Right renal pelvis (tissue), 4 donors: ENCODE results near the gene RELT. TPM values are rescaled to one million over a fixed set of nuclear protein-coding genes. Genes with fewer than 3 reads are reported as not detected.
A peak's percentile ranks its signal among the peaks of the same experiment; 100 is the strongest.

Source experiments
- DNase-seq, 4 donors: peaks; one replicate each; pipeline ENCODE4 v3.0.0-alpha.2; 2013; ENCODE audit warnings: low read depth in 4 of 4, low spot score in 3 of 4, missing footprints in 1 of 4
- polyA plus RNA-seq, 4 donors: library from polyadenylated mRNA; unstranded; fragments of 120-200 nt; gene quantifications; one replicate each; pipeline ENCODE4 v1.2.1, GENCODE V29; 2013; ENCODE audit not compliant: insufficient read length in 4 of 4

Gene RELT
- polyA plus RNA-seq, 4 donors, result 3.0 to 4.2 (median 3.2) TPM

- no peak for DNase-seq
Measured at GRCh38 chr11:73401217-73401923, 25.2 kb downstream of the RELT start.

- no peak for DNase-seq
Measured at GRCh38 chr11:73401924-73402833, 26.0 kb downstream of the RELT start.

- DNase-seq, result no peak
Measured at GRCh38 chr11:73402834-73403185, 26.6 kb downstream of the RELT start.

- DNase-seq, result no peak
Measured at GRCh38 chr11:73403541-73403940, 27.3 kb downstream of the RELT start.

- DNase-seq, result peak in 3 of 4 donors; percentile 25 to 49 (median 40)
Measured at GRCh38 chr11:73404048-73404447, 27.8 kb downstream of the RELT start.

GRCh38 chr11:73404506-73405145 is 28.4 kb downstream of the RELT start:
- DNase-seq, result no peak

- DNase-seq, result no peak
Measured at GRCh38 chr11:73405146-73405510, 28.9 kb downstream of the RELT start.

GRCh38 chr11:73406131-73406530 is 29.9 kb downstream of the RELT start:
- DNase-seq, result no peak

- no peak for DNase-seq
Measured at GRCh38 chr11:73406619-73407018, 30.4 kb downstream of the RELT start.

GRCh38 chr11:73409431-73409830 is 33.2 kb downstream of the RELT start:
- DNase-seq, result no peak

GRCh38 chr11:73410627-73411026 is 34.4 kb downstream of the RELT start:
- DNase-seq, result no peak

GRCh38 chr11:73411031-73411430 is 34.8 kb downstream of the RELT start:
- DNase-seq, result no peak

- DNase-seq, result no peak
Measured at GRCh38 chr11:73412308-73412707, 36.1 kb downstream of the RELT start.

GRCh38 chr11:73413256-73413655 is 37.1 kb downstream of the RELT start:
- no peak for DNase-seq

GRCh38 chr11:73414977-73415651 is 38.9 kb downstream of the RELT start:
- DNase-seq, result no peak

- no peak for DNase-seq
Measured at GRCh38 chr11:73415854-73416615, 39.8 kb downstream of the RELT start.

- DNase-seq, result no peak
Measured at GRCh38 chr11:73416786-73417185, 40.6 kb downstream of the RELT start.

GRCh38 chr11:73420136-73420535 is 43.9 kb downstream of the RELT start:
- DNase-seq, result no peak

- no peak for DNase-seq
Measured at GRCh38 chr11:73422886-73423285, 46.7 kb downstream of the RELT start.

- no peak for DNase-seq
Measured at GRCh38 chr11:73423506-73423905, 47.3 kb downstream of the RELT start.
